CD14-positive monocyte (primary cell): ENCODE measurements around the gene TRIAP1. TPM values are rescaled to one million over a fixed set of nuclear protein-coding genes. Genes with fewer than 3 reads are reported as not detected.
A peak's percentile ranks its signal among the peaks of the same experiment; 100 is the strongest.

ENCODE experiments used
- DNase-seq, 3 donors: peaks; one replicate each; pipeline ENCODE4 v3.0.0-alpha.2; 2011 to 2022
- H2AFZ ChIP-seq: 2 replicates; pipeline ENCODE4 v1.6.0; 2012; ENCODE audit warnings: mild to moderate bottlenecking, low read depth, low read length, inconsistent platforms; ENCODE audit not compliant: insufficient read depth, poor library complexity, severe bottlenecking
- H3K27ac ChIP-seq, 2 donors: 1 replicate in 1 of 2; 2 replicates in 1 of 2; pipeline ENCODE4 v1.5.1; 2012 to 2013; ENCODE audit warnings: low read length in 2 of 2, control low read depth in 1 of 2, inconsistent platforms in 1 of 2, low read depth in 1 of 2, mild to moderate bottlenecking in 1 of 2
- H3K27me3 ChIP-seq, 2 donors: one replicate each; pipeline versions ENCODE4 v1.6.0 to v1.6.1; 2011 to 2013; ENCODE audit warnings: low read length in 2 of 2; ENCODE audit not compliant: control insufficient read depth in 2 of 2, insufficient read depth in 2 of 2
- H3K36me3 ChIP-seq, 2 donors: replicated peaks in 1 of 2; 1 replicate in 1 of 2; 2 replicates in 1 of 2; pipeline versions ENCODE4 v1.5.1 to v1.6.1; 2012 to 2013; ENCODE audit warnings: low read length in 2 of 2, control low read depth in 1 of 2, inconsistent platforms in 1 of 2, mild to moderate bottlenecking in 1 of 2; ENCODE audit not compliant: insufficient read depth in 2 of 2, control insufficient read depth in 1 of 2
- H3K4me1 ChIP-seq, 2 donors: 1 replicate in 1 of 2; 2 replicates in 1 of 2; pipeline versions ENCODE4 v1.5.1 to v1.6.1; 2012 to 2013; ENCODE audit warnings: low read length in 2 of 2, control low read depth in 1 of 2, inconsistent platforms in 1 of 2, mild to moderate bottlenecking in 1 of 2, moderate library complexity in 1 of 2; ENCODE audit not compliant: insufficient read depth in 2 of 2, control insufficient read depth in 1 of 2
- H3K4me2 ChIP-seq: replicated peaks from 2 replicates; pipeline ENCODE3; 2012; ENCODE audit warnings: low read length, moderate library complexity, mild to moderate bottlenecking; ENCODE audit not compliant: poor library complexity, severe bottlenecking; ENCODE audit errors: extremely low read depth
- H3K4me3 ChIP-seq, 3 experiments: fragments of 200-600 bp in 1 of 3; sonication (generic) in 1 of 3; replicated peaks in 1 of 3; 1 replicate in 2 of 3; 2 replicates in 1 of 3; pipeline ENCODE4 v1.5.1; 2011 to 2013; ENCODE audit warnings: low read length in 3 of 3, mild to moderate bottlenecking in 3 of 3, control low read depth in 2 of 3, low read depth in 2 of 3, inconsistent platforms in 1 of 3, moderate library complexity in 1 of 3
- H3K79me2 ChIP-seq: 2 replicates; pipeline ENCODE4 v1.6.0; 2012; ENCODE audit warnings: mild to moderate bottlenecking, control low read depth, inconsistent platforms, low read length, moderate library complexity; ENCODE audit not compliant: insufficient read depth
- H3K9ac ChIP-seq: 2 replicates; pipeline ENCODE4 v1.6.0; 2017; ENCODE audit warnings: low read length, mild to moderate bottlenecking; ENCODE audit not compliant: insufficient read depth, poor library complexity, severe bottlenecking
- H3K9me3 ChIP-seq, 2 donors: replicated peaks in 1 of 2; 1 replicate in 1 of 2; 2 replicates in 1 of 2; pipeline versions ENCODE4 v1.5.1 to v1.6.1; 2012 to 2013; ENCODE audit warnings: low read length in 2 of 2, control low read depth in 1 of 2; ENCODE audit not compliant: control insufficient read depth in 1 of 2, insufficient read depth in 1 of 2
- H4K20me1 ChIP-seq: 2 replicates; pipeline ENCODE4 v1.6.0; 2012; ENCODE audit warnings: mild to moderate bottlenecking, low read length, control low read depth, moderate library complexity; ENCODE audit not compliant: insufficient read depth
- H3K27ac Mint-ChIP-seq, 7 donors: one replicate each; pipeline ENCODE4 v1.8.0; 2020; ENCODE audit warnings: mild to moderate bottlenecking in 7 of 7, mixed read lengths in 7 of 7, moderate library complexity in 6 of 7, inconsistent platforms in 2 of 7
- H3K27me3 Mint-ChIP-seq, 3 donors: one replicate each; pipeline ENCODE4 v1.8.0; 2021 to 2022; ENCODE audit warnings: low read depth in 3 of 3, mild to moderate bottlenecking in 3 of 3, mixed read lengths in 3 of 3, moderate library complexity in 3 of 3, inconsistent platforms in 1 of 3
- H3K36me3 Mint-ChIP-seq, 2 donors: one replicate each; pipeline ENCODE4 v1.8.0; 2020; ENCODE audit warnings: mixed read lengths in 2 of 2, inconsistent platforms in 1 of 2, mild to moderate bottlenecking in 1 of 2
- H3K4me1 Mint-ChIP-seq: one replicate; pipeline ENCODE4 v1.8.0; 2020; ENCODE audit warnings: mild to moderate bottlenecking, mixed read lengths
- H3K4me3 Mint-ChIP-seq, 2 donors: one replicate each; pipeline ENCODE4 v1.8.0; 2020; ENCODE audit warnings: mild to moderate bottlenecking in 2 of 2, mixed read lengths in 2 of 2, moderate library complexity in 1 of 2
- H3K9me3 Mint-ChIP-seq, 7 donors: one replicate each; pipeline ENCODE4 v1.8.0; 2020 to 2022; ENCODE audit warnings: mixed read lengths in 7 of 7, mild to moderate bottlenecking in 6 of 7, moderate library complexity in 6 of 7, inconsistent platforms in 2 of 7
- CTCF ChIP-seq: fragments of 200-600 bp; IDR thresholded peaks from one replicate; pipeline ENCODE4 v1.8.0; 2022; ENCODE audit warnings: antibody characterized with exemption, mild to moderate bottlenecking
- WGBS: methylation state at CpG from one replicate; pipeline ENCODE4 v1.1.5; 2013; ENCODE audit warnings: missing lambda C conversion rate; ENCODE audit not compliant: insufficient coverage; 5-methylcytosine and 5-hydroxymethylcytosine counted together
- intact Hi-C, 2 donors: fragments of 100-400 bp; cut with micrococcal nuclease; formaldehyde crosslinking; loops; one replicate each; pipeline versions ENCODE4 v1.15.0 to v1.15.1; 2023
- polyA plus RNA-seq, 3 donors: library from polyadenylated mRNA; depleted of rRNA in 1 of 3; unstranded in 2 of 3; stranded (reverse) in 1 of 3; fragments of 300-500 nt in 2 of 3; fragments of >200 nt in 1 of 3; fragmentation: Illumina TruSeq in 2 of 3; gene quantifications; 1 replicate in 2 of 3; 2 replicates in 1 of 3; pipeline ENCODE4 v1.2.3, GENCODE V29; 2012 to 2021

TRIAP1 gene
- polyA plus RNA-seq, 3 donors = 11.3 to 61.9 (median 57.0) TPM

- Histone ChIP-seq H3K9me3 (no peaks in the 10 kb centered on the region), H3K27me3 (no peaks in the 10 kb centered on the region), H3K4me3 (no peak overlapping the region), H3K4me2 (no peak overlapping the region), H3K27ac (no peak overlapping the region), H3K79me2 (no peaks in the 10 kb centered on the region), H3K9ac (no peak overlapping the region), H3K36me3 (no peaks in the 10 kb centered on the region), H4K20me1 (no peaks in the 10 kb centered on the region), H3K4me1 (peaks cover 0 to 2% of the 10 kb centered on the region in 2 donors), H2AFZ (no peak overlapping the region)
- H3K27me3 Mint-ChIP-seq = no peaks in the 10 kb centered on the region
- DNase-seq = no peak
- intact Hi-C loops = no loop called here
- H3K9me3 Mint-ChIP-seq = no peaks in the 10 kb centered on the region
- peak overlapping the region in 2 of 7 donors; percentile 41 to 57 for H3K27ac Mint-ChIP-seq
- no peak for TF ChIP-seq CTCF
- H3K36me3 Mint-ChIP-seq = peaks cover 0 to 4% of the 10 kb centered on the region in 2 donors
- peaks cover 10% of the 10 kb centered on the region for H3K4me1 Mint-ChIP-seq
- 93% methylated on average over 3 of the region's 9 CpGs for WGBS
- H3K4me3 Mint-ChIP-seq = no peak overlapping the region
These were observed 35.0 kb upstream of the TRIAP1 start for GRCh38 chr12:120481022-120481767.

- no peaks in the 10 kb centered on the region for H3K79me2 ChIP-seq
- H2AFZ ChIP-seq = no peak overlapping the region
- peaks cover 0 to 2% of the 10 kb centered on the region in 2 donors for H3K4me1 ChIP-seq
- WGBS = 73% methylated on average over 1 of the region's 1 CpG
- intact Hi-C loops = no loop called here
- no peak overlapping the region for H3K4me3 Mint-ChIP-seq
- H3K4me3 ChIP-seq = no peak overlapping the region
- peaks cover 0 to 4% of the 10 kb centered on the region in 2 donors for H3K36me3 Mint-ChIP-seq
- H3K27me3 Mint-ChIP-seq = peaks cover 0 to 1% (median 0%) of the 10 kb centered on the region in 3 donors
- no peak overlapping the region for H3K27ac ChIP-seq
- no peak for TF ChIP-seq CTCF
- H3K27me3 ChIP-seq = no peaks in the 10 kb centered on the region
- no peak for DNase-seq
- no peaks in the 10 kb centered on the region for H4K20me1 ChIP-seq
- no peak overlapping the region for H3K4me2 ChIP-seq
- peak overlapping the region in 1 of 7 donors; percentile 9 for H3K27ac Mint-ChIP-seq
- H3K9me3 Mint-ChIP-seq = no peaks in the 10 kb centered on the region
- no peak overlapping the region for H3K9ac ChIP-seq
- H3K4me1 Mint-ChIP-seq = peaks cover 10% of the 10 kb centered on the region
- no peaks in the 10 kb centered on the region for H3K9me3 ChIP-seq
- no peaks in the 10 kb centered on the region for H3K36me3 ChIP-seq
These were observed 34.0 kb upstream of the TRIAP1 start for GRCh38 chr12:120480211-120480610.
